ENCODE data around the gene TFF1.
"Not testable (repeated sequence)": the region's sequence is repeated elsewhere in the genome, so short reads cannot be mapped to it uniquely, and the experiment has no call there.

The TFF1 gene

DNA sequence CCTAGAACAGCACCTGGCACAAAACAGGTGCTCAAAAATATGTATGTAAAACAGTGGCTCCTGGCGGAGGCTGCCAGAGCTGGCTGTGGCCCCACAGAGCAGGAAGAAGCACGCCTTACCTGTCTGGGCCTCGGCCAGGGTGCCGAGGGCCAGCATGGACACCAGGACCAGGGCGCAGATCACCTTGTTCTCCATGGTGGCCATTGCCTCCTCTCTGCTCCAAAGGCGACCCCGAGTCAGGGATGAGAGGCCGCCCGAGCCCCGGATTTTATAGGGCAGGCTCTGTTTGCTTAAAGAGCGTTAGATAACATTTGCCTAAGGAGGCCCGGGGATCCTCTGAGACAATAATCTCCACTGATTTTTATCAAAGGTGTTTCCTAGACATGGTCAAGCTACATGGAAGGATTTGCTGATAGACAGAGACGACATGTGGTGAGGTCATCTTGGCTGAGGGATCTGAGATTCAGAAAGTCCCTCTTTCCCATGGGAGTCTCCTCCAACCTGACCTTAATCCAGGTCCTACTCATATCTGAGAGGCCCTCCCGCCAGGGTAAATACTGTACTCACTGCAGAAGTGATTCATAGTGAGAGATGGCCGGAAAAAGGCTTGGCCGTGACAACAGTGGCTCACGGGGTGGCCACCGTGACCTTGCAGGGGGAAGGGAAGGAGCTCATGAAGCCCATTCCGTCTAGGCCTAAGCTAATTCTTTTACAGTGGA is at the start of gene TFF1:
TFF1 (minus strand) TSS at position 244 of the 719 bp plus-strand sequence; CDS start at position 204, 40 bp downstream.
- DNase-seq (ENCODE audit: low read depth), result no peak

- DNase-seq (ENCODE audit: low read depth), result peak; percentile 19
Observed at GRCh38 chr21:42414928-42415769, 48.8 kb upstream of the TFF1 start.

GRCh38 chr21:42414553-42414927 is 48.2 kb upstream of the TFF1 start:
- DNase-seq (ENCODE audit: low read depth), result no peak

GRCh38 chr21:42414066-42414465 is 47.7 kb upstream of the TFF1 start:
- no peak for DNase-seq (ENCODE audit: low read depth)

DNA sequence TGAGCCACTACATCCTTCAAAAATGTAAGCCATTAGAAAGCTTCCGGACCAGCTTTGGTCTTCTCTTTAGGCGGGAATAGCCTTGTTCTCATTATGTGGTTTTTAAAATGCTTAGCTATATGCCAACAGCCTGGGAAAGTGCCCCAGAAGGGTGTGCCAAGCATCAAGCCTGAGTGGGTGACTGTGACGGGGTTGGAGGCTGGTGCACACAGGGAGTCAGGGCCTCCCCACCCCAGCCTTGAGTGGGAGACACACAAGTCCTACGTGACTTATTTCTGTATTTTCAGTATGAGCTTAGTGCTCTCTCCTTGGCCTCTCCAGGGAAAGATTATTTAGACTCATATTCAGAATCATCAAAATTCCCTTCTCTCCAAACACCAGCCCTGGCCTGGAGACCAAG is 47.2 kb upstream of the TFF1 start:
- no peak for DNase-seq (ENCODE audit: low read depth)

GRCh38 chr21:42413093-42413492 is 46.8 kb upstream of the TFF1 start:
- no peak for DNase-seq (ENCODE audit: low read depth)

DNA sequence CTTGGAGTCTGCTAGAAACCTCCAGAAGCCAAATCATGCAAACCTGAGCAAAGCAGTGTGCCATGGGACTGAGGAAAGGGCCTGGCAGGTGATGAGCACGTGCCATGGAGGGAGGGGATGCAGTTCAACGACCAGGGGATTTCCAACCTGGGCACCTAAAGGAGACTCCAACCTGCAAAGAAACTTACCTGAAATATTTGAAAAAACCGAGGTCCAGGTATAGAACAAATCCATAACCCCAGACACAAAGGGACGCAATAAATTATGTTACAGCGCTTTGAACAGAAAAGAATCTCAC is 46.2 kb upstream of the TFF1 start:
- DNase-seq (ENCODE audit: low read depth), result no peak

GRCh38 chr21:42411891-42412635 is 45.7 kb upstream of the TFF1 start:
- no peak for DNase-seq (ENCODE audit: low read depth)

DNA sequence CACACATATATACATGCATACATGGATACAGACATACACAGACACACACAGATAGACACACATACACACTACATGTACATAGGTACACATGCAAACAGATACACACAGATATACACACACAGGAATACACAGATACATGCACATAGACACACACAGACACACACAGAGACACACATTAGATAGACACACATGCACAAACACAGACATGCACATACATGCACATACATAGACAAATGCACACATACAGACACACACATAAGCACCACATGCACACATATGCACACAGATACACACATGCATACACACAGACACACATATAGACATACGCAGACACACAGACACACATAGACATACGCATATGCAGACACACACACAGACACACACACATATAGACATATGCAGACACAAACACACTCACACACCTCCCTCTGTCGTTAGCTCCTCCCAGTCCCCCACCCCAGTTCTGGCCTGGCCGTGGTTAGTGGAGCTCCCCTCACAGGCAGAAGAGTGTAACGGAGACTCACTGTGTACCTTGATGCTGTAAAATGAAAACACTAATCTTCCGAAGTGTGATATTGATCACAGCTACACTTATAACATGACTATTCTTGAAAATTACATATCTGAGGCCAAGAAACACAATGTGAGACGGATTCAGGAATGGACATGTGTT is 45.0 kb upstream of the TFF1 start:
- DNase-seq (ENCODE audit: low read depth), result no peak

DNA sequence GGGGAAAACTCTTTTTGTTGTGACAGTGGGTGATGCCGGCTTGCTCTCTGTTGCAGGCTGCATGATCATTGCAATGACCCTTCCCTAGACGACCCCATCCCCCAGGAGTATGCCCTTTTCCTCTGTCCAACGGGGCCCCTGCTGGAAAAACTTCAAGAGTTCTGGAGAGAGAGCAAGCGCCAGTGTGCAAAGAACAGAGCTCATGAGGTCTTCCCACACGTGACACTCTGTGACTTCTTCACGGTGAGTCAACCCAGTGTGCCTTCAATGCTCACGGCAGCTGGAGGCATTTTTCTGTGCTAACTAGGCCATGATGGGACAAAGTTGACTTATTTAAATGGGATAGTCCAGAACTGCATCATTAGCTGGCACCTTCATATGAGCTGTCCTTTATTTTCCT is 43.0 kb upstream of the TFF1 start:
- DNase-seq (ENCODE audit: low read depth), result no peak

- not testable (repeated sequence) for DNase-seq (ENCODE audit: low read depth)
Observed at GRCh38 chr21:42408718-42409117, 42.4 kb upstream of the TFF1 start.

- DNase-seq (ENCODE audit: low read depth), result no peak
Observed at GRCh38 chr21:42407476-42407875, 41.1 kb upstream of the TFF1 start.

DNA sequence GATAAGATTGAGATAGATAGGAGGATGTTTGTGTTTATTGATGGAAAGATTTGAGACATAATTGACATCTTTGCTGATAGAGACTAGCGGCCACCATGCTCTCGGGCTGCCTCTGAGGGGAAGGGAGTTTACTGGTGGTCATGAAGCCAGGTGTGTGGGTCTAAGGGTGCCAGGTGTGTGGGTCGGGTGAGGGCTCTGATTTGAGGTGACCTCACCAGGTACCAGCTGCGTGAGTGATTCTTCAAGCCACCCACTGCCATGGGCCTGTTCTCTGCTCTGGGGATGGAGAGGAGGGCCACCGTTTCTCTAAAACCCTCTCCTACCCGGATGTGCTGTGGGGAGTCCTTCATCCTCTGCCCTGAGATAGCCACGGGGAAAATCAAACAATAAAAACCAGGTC is 40.5 kb upstream of the TFF1 start:
- DNase-seq (ENCODE audit: low read depth), result no peak

- no peak for DNase-seq (ENCODE audit: low read depth)
Observed at GRCh38 chr21:42406201-42406621, 39.9 kb upstream of the TFF1 start.

- DNase-seq (ENCODE audit: low read depth), result no peak
Observed at GRCh38 chr21:42405064-42406013, 39.0 kb upstream of the TFF1 start.

GRCh38 chr21:42404539-42404938 is 38.2 kb upstream of the TFF1 start:
- DNase-seq (ENCODE audit: low read depth), result no peak

DNA sequence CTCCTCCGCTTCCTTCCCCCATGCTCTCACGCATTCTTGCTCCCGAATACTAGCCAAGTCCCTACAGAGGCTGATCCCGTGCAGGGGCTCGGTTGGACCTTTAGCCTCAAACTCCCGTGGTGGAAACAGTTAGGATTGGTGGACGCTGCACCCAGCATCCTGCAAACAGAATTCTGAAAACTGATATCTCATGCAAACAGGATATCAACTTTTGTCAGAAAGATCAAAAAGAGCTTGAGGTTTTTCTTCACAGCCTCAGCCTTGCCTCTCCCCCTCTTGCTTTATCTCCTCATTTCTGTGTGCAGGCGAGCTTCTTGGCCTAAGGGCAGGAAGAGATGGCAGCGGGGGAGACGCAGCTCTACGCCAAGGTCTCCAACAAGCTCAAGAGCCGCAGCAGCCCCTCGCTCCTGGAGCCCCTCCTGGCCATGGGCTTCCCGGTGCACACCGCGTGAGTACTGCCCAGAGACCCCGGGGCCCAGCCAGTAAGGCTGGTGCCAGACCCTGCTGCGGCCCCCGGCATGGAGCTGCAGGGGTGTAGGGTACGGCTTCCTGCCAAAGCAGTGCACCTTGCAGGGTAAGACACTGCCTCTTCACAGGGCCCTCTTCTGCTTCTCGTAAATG is 37.4 kb upstream of the TFF1 start, which contains the start of gene UBASH3A:
UBASH3A (plus strand) TSS at position 292 of the 621 bp plus-strand sequence; CDS start at position 336, 44 bp downstream.
- DNase-seq (ENCODE audit: low read depth), result no peak

DNA sequence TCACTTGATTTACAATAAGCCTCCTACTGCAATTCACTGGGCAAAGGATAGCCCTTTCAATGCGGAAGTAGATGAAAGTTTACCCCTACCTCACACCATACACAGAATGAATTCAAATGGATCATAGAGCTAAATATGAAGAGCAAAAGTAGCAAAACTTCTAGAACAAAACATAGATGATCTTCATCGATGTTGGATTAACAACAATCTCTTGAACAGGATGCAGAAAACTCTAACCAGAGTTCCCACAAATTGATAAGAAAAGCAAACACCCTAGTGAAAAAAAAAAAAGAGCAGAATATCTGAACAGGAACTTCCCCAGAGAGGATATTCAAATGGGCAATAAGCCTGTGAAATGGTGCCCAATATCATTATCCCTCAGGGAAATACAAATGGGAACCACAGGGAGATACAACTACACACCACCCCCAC is 35.5 kb upstream of the TFF1 start:
- no peak for DNase-seq (ENCODE audit: low read depth)

DNA sequence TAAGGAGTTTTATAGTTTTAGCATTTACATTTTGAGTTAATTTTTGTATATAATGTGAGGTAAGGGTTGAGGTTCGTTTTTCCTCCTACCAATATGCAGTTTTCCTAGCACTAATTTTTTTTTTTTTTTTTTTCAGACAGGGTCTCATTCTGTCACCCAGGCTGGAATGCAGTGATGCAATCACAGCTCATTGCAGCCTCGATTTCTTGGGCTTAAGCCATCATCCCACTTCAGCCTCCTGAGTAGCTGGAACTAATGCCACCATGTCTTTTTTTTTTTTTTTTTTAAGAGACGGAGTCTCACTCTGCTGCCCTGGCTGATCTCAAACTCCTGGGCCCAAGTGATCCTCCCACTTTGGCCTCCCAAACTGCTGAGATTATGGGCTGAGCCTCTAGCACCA is 34.8 kb upstream of the TFF1 start:
- peak; percentile 20 for DNase-seq (ENCODE audit: low read depth)

DNA sequence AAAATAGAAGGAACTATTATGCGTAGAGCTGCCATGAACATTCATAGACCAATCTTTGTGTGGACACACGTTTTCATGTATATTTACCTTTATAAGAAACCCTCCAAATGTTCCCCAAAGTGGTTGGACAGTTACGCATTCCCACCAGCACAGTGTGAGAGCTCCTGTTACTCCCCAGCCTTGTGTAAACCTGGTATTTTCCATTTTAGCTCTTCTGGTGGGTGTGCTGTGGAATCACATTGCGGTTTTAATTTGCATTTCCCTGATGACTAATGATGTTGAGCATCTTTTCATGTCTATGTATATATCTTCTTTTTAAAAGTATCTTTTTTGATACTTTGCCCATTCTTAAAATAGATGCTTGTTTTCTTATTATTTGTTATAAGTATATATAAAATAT is 34.2 kb upstream of the TFF1 start:
- DNase-seq (ENCODE audit: low read depth), result peak; percentile 24

Data from EH (cell line).